Stimulated activated effector memory CD8-positive, alpha-beta T cell treated with anti-CD3 and anti-CD28 coated beads, Interleukin-12 subunit alpha, Interleukin-12 subunit beta, amount 100 ng/mL, for 72 hours (primary cell): ENCODE measurements around the gene MACROD1.

ENCODE experiments used
- ATAC-seq: fragments of 150-1000 bp; cut with Tn5 transposase; 2 replicates; pipeline ENCODE4 v1.10.0; 2021
- DNase-seq, 2 donors: peaks; one replicate each; pipeline ENCODE4 v3.0.0; 2021 to 2022; ENCODE audit warnings: low spot score in 2 of 2
- H3K27ac Mint-ChIP-seq: one replicate; pipeline ENCODE4 v1.8.0; 2022; ENCODE audit warnings: mild to moderate bottlenecking, mixed read lengths
- H3K36me3 Mint-ChIP-seq: one replicate; pipeline ENCODE4 v1.8.0; 2022; ENCODE audit warnings: mild to moderate bottlenecking, mixed read lengths
- H3K4me1 Mint-ChIP-seq: one replicate; pipeline ENCODE4 v1.8.0; 2022; ENCODE audit warnings: mixed read lengths
- H3K4me3 Mint-ChIP-seq: one replicate; pipeline ENCODE4 v1.8.0; 2022; ENCODE audit warnings: mild to moderate bottlenecking, mixed read lengths
- H3K9me3 Mint-ChIP-seq: one replicate; pipeline ENCODE4 v1.8.0; 2022; ENCODE audit warnings: mixed read lengths

Gene MACROD1

GRCh38 chr11:64062185-64063039 is 103.5 kb downstream of the MACROD1 start:
- H3K36me3 Mint-ChIP-seq, result no peaks in the 10 kb centered on the region
- peak overlapping the region; percentile 62 for H3K4me3 Mint-ChIP-seq
- peaks cover 20% of the 10 kb centered on the region for H3K4me1 Mint-ChIP-seq
- no peak for DNase-seq
- no peak for ATAC-seq
- no peak overlapping the region for H3K27ac Mint-ChIP-seq
- no peaks in the 10 kb centered on the region for H3K9me3 Mint-ChIP-seq

GRCh38 chr11:64060861-64061444 is 105.0 kb downstream of the MACROD1 start:
- H3K4me3 Mint-ChIP-seq, result peak overlapping the region; percentile 62
- no peaks in the 10 kb centered on the region for H3K36me3 Mint-ChIP-seq
- DNase-seq (peak; percentile 34 to 72), ATAC-seq (peak; percentile 78)
- peaks cover 20% of the 10 kb centered on the region for H3K4me1 Mint-ChIP-seq
- no peaks in the 10 kb centered on the region for H3K9me3 Mint-ChIP-seq
- no peak overlapping the region for H3K27ac Mint-ChIP-seq

- Mint-ChIP-seq H3K4me3 (peak overlapping the region; percentile 62), H3K27ac (no peak overlapping the region), H3K36me3 (no peaks in the 10 kb centered on the region), H3K9me3 (no peaks in the 10 kb centered on the region), H3K4me1 (peaks cover 20% of the 10 kb centered on the region)
- ATAC-seq (no peak), DNase-seq (no peak)
Observed at GRCh38 chr11:64060263-64060860, 105.6 kb downstream of the MACROD1 start.

GRCh38 chr11:64059339-64060140 is 106.4 kb downstream of the MACROD1 start:
- DNase-seq (no peak), ATAC-seq (no peak)
- no peak overlapping the region for H3K27ac Mint-ChIP-seq
- no peaks in the 10 kb centered on the region for H3K9me3 Mint-ChIP-seq
- H3K4me1 Mint-ChIP-seq, result peaks cover 16% of the 10 kb centered on the region
- no peaks in the 10 kb centered on the region for H3K36me3 Mint-ChIP-seq
- H3K4me3 Mint-ChIP-seq, result no peak overlapping the region

GRCh38 chr11:64058494-64058893 is 107.4 kb downstream of the MACROD1 start:
- Mint-ChIP-seq H3K36me3 (no peaks in the 10 kb centered on the region), H3K4me3 (no peak overlapping the region), H3K9me3 (no peaks in the 10 kb centered on the region), H3K4me1 (peaks cover 16% of the 10 kb centered on the region), H3K27ac (no peak overlapping the region)
- ATAC-seq (no peak), DNase-seq (no peak)

- Mint-ChIP-seq H3K4me1 (peaks cover 16% of the 10 kb centered on the region), H3K36me3 (no peaks in the 10 kb centered on the region), H3K9me3 (no peaks in the 10 kb centered on the region), H3K4me3 (no peak overlapping the region), H3K27ac (no peak overlapping the region)
- ATAC-seq, result no peak
- no peak for DNase-seq
Observed at GRCh38 chr11:64057890-64058289, 108.0 kb downstream of the MACROD1 start.

- no peak overlapping the region for H3K4me3 Mint-ChIP-seq
- peaks cover 13% of the 10 kb centered on the region for H3K4me1 Mint-ChIP-seq
- ATAC-seq (no peak), DNase-seq (no peak)
- no peaks in the 10 kb centered on the region for H3K9me3 Mint-ChIP-seq
- H3K36me3 Mint-ChIP-seq, result no peaks in the 10 kb centered on the region
- H3K27ac Mint-ChIP-seq, result no peak overlapping the region
Observed at GRCh38 chr11:64056861-64057260, 109.1 kb downstream of the MACROD1 start.

GRCh38 chr11:64056213-64056785 is 109.6 kb downstream of the MACROD1 start:
- H3K4me3 Mint-ChIP-seq, result no peak overlapping the region
- H3K36me3 Mint-ChIP-seq, result no peaks in the 10 kb centered on the region
- no peak overlapping the region for H3K27ac Mint-ChIP-seq
- H3K4me1 Mint-ChIP-seq, result peaks cover 9% of the 10 kb centered on the region
- ATAC-seq (no peak), DNase-seq (no peak)
- H3K9me3 Mint-ChIP-seq, result no peaks in the 10 kb centered on the region

- no peaks in the 10 kb centered on the region for H3K4me1 Mint-ChIP-seq
- no peak for DNase-seq
- H3K4me3 Mint-ChIP-seq, result no peak overlapping the region
- no peaks in the 10 kb centered on the region for H3K9me3 Mint-ChIP-seq
- H3K36me3 Mint-ChIP-seq, result no peaks in the 10 kb centered on the region
- ATAC-seq, result no peak
- H3K27ac Mint-ChIP-seq, result no peak overlapping the region
Observed at GRCh38 chr11:64055077-64055476, 110.8 kb downstream of the MACROD1 start.

GRCh38 chr11:64053699-64054098 is 112.2 kb downstream of the MACROD1 start:
- Mint-ChIP-seq H3K36me3 (no peaks in the 10 kb centered on the region), H3K4me3 (no peak overlapping the region), H3K27ac (peak overlapping the region; percentile 11), H3K9me3 (no peaks in the 10 kb centered on the region), H3K4me1 (no peaks in the 10 kb centered on the region)
- no peak for ATAC-seq
- no peak for DNase-seq

- DNase-seq, result no peak
- H3K4me3 Mint-ChIP-seq, result no peak overlapping the region
- no peak for ATAC-seq
- H3K27ac Mint-ChIP-seq, result no peak overlapping the region
- H3K36me3 Mint-ChIP-seq, result no peaks in the 10 kb centered on the region
- no peaks in the 10 kb centered on the region for H3K9me3 Mint-ChIP-seq
- H3K4me1 Mint-ChIP-seq, result no peaks in the 10 kb centered on the region
Observed at GRCh38 chr11:64052938-64053622, 112.8 kb downstream of the MACROD1 start.

- Mint-ChIP-seq H3K27ac (no peak overlapping the region), H3K4me1 (no peaks in the 10 kb centered on the region), H3K4me3 (no peak overlapping the region), H3K36me3 (no peaks in the 10 kb centered on the region), H3K9me3 (no peaks in the 10 kb centered on the region)
- DNase-seq (no peak), ATAC-seq (no peak)
Observed at GRCh38 chr11:64052436-64052835, 113.5 kb downstream of the MACROD1 start.

GRCh38 chr11:64051297-64051696 is 114.6 kb downstream of the MACROD1 start:
- no peak for ATAC-seq
- Mint-ChIP-seq H3K36me3 (no peaks in the 10 kb centered on the region), H3K27ac (no peak overlapping the region), H3K4me1 (no peaks in the 10 kb centered on the region), H3K4me3 (no peak overlapping the region), H3K9me3 (no peaks in the 10 kb centered on the region)
- DNase-seq, result no peak

- Mint-ChIP-seq H3K36me3 (no peaks in the 10 kb centered on the region), H3K9me3 (no peaks in the 10 kb centered on the region), H3K27ac (no peak overlapping the region), H3K4me3 (no peak overlapping the region), H3K4me1 (no peaks in the 10 kb centered on the region)
- DNase-seq (no peak), ATAC-seq (no peak)
Observed at GRCh38 chr11:64049509-64049908, 116.4 kb downstream of the MACROD1 start.
